WERI-Rb-1 (cell line): ENCODE results near the gene RBFOX1.

Experiments used
- DNase-seq: peaks from one replicate; pipeline ENCODE4 v3.0.0-alpha.2; 2020
- H3K27ac ChIP-seq: fragments of 250-450 bp; sonication (Bioruptor Pico); 2 replicates; pipeline ENCODE4 v1.5.1; 2020; ENCODE audit warnings: mild to moderate bottlenecking, moderate library complexity
- H3K27me3 ChIP-seq: fragments of 250-450 bp; sonication (Bioruptor Pico); 2 replicates; pipeline ENCODE4 v1.5.1; 2021; ENCODE audit warnings: mild to moderate bottlenecking, low read depth, moderate library complexity; ENCODE audit not compliant: insufficient read depth, severe bottlenecking
- H3K36me3 ChIP-seq: fragments of 250-450 bp; sonication (Bioruptor Pico); 2 replicates; pipeline ENCODE4 v1.5.1; 2020; ENCODE audit warnings: mild to moderate bottlenecking, moderate library complexity
- H3K4me3 ChIP-seq: 2 replicates; pipeline ENCODE4 v1.5.1; 2011; ENCODE audit warnings: low read depth, mild to moderate bottlenecking, control low read depth, low read length
- H3K9me3 ChIP-seq: fragments of 250-450 bp; sonication (Bioruptor Pico); 2 replicates; pipeline ENCODE4 v1.5.1; 2021; ENCODE audit warnings: mild to moderate bottlenecking, moderate library complexity; ENCODE audit not compliant: severe bottlenecking
- TF ChIP-seq, protein P1 (sequence below): IDR thresholded peaks from 2 replicates; pipeline ENCODE4 v1.5.1; 2011; ENCODE audit warnings: low read depth, mild to moderate bottlenecking, control low read depth, inconsistent platforms, low read length

Gene RBFOX1

DNA sequence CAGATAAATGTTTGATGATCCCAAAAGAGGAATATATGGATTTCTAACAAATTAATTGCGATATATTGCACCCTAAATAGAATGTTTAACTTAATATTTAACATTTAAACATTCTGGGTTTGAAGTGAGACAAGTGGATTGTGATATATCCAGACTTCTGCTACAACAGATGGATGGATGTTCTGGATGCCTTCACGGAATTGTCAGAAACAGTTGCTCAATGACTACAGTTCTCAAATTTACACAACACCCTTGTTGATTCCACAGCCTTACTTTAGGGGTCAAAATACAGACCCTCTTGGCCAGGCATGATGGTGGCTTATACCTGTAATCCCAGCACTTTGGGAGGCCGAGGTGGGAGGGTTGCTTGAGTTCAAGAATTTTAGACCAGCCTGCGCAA is 250.8 kb downstream of the RBFOX1 start:
- Histone ChIP-seq H3K27me3 (no peaks in the 10 kb centered on the region), H3K4me3 (no peak overlapping the region), H3K9me3 (no peaks in the 10 kb centered on the region), H3K36me3 (no peaks in the 10 kb centered on the region), H3K27ac (no peak overlapping the region)
- TF ChIP-seq, protein P1, sequence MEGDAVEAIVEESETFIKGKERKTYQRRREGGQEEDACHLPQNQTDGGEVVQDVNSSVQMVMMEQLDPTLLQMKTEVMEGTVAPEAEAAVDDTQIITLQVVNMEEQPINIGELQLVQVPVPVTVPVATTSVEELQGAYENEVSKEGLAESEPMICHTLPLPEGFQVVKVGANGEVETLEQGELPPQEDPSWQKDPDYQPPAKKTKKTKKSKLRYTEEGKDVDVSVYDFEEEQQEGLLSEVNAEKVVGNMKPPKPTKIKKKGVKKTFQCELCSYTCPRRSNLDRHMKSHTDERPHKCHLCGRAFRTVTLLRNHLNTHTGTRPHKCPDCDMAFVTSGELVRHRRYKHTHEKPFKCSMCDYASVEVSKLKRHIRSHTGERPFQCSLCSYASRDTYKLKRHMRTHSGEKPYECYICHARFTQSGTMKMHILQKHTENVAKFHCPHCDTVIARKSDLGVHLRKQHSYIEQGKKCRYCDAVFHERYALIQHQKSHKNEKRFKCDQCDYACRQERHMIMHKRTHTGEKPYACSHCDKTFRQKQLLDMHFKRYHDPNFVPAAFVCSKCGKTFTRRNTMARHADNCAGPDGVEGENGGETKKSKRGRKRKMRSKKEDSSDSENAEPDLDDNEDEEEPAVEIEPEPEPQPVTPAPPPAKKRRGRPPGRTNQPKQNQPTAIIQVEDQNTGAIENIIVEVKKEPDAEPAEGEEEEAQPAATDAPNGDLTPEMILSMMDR, result no peak
- no peak for DNase-seq

DNA sequence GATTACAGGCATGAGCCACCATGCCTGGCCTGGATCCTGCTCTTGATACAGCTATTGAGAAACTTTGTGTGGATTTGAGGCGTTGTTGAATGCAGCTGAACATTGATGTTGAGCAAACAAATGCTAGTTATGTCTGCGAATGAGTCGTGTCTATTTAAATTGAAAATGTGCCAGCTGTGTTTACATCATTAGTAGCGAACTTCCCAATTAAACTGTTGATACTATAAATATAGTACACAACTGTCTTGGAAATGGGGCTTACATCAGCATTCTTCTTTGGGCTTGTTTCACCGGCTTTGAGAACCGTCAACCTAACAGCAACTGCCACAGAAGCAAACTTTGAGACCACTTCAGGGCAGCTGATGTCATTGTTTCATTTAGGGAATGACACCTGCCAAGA is 251.9 kb downstream of the RBFOX1 start:
- no peaks in the 10 kb centered on the region for H3K27me3 ChIP-seq
- no peak overlapping the region for H3K27ac ChIP-seq
- TF ChIP-seq, protein P1, result no peak
- no peak for DNase-seq
- no peaks in the 10 kb centered on the region for H3K36me3 ChIP-seq
- no peaks in the 10 kb centered on the region for H3K9me3 ChIP-seq
- no peak overlapping the region for H3K4me3 ChIP-seq

DNA sequence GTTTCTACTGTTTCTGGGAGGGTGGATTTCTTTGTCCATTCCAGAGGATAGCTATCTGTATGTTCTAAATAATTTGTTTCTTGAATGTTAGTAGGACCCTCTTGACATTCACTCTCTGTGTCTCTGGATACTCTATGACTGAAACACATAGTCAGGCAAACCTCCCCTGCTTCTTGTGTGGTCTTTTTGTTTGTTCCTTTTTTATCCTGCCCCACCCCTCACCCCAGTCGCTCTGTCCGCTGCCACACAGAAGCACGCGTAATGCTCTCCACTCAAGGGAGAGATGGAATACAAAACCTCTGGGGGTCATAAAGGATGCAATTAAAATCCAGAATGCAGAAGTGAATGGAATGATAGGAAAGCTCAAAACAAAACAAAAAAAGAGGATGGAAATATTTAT is 253.1 kb downstream of the RBFOX1 start:
- Histone ChIP-seq H3K4me3 (no peak overlapping the region), H3K36me3 (no peaks in the 10 kb centered on the region), H3K27ac (no peak overlapping the region), H3K9me3 (no peaks in the 10 kb centered on the region), H3K27me3 (no peaks in the 10 kb centered on the region)
- DNase-seq, result no peak
- TF ChIP-seq, protein P1, result no peak

DNA sequence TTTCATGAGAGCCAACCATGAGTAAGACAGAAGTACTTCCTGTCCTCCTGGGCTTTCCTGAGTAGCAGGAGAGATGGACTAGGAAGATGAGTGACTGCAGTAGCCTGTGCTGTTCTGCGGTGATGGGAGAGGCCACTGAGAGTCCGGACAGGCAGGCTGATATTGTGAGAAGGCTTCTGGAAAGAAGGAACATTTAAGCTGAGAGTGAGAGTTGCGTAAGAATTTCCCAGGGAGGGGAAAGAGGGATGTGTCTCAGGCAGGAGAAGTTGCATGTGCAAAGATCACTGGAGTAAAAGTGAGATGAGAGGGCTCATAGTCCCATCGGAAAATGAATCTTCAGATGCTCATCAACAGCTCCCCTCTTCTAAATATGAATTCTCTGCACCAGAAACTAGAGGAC is 258.3 kb downstream of the RBFOX1 start:
- no peaks in the 10 kb centered on the region for H3K36me3 ChIP-seq

DNA sequence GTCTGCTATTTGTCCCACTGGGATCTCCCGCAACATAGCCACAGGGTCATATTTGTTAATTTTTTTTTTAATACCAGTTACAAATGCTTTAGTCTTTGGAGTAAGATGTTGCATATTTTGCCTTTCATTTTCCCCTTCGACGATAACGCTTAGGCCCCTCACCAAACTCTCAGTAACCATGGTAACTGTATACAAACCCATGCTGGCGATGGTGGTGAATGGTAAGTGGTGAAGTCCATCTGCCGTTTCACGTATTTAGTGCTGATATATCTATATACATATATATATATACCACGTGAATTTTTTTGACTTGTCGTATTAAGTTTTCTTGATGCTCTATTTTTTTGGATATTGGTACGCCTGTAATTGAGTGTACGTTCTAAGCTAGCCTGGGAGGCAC is 263.7 kb downstream of the RBFOX1 start:
- Histone ChIP-seq H3K36me3 (no peaks in the 10 kb centered on the region), H3K9me3 (no peaks in the 10 kb centered on the region), H3K27me3 (no peaks in the 10 kb centered on the region), H3K27ac (no peak overlapping the region), H3K4me3 (no peak overlapping the region)
- no peak for DNase-seq
- TF ChIP-seq, protein P1, result no peak

More for the DNA sequence above, 258.3 kb downstream of the RBFOX1 start:
- no peaks in the 10 kb centered on the region for H3K9me3 ChIP-seq
- TF ChIP-seq, protein P1, result no peak
- H3K4me3 ChIP-seq, result no peak overlapping the region
- DNase-seq, result no peak
- no peak overlapping the region for H3K27ac ChIP-seq
- H3K27me3 ChIP-seq, result no peaks in the 10 kb centered on the region

DNA sequence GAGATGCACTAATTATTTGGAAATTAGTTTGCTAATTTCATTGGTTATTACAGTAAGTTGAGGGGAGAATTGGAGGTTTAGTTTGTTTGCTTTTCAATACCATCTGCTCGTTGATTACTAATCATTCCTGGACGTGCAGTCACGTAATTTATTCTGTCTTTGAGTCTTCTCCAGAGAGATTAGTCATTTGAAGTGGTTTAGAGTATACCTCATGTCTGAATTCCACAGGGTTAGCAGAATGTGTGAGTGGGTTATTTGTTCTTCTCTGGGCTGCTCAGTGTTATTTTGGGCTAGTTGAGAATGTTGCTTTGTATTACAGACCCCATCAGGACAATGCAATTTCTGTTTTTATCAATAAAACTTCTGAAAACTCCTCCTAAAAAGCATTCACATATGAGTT is 265.0 kb downstream of the RBFOX1 start:
- Histone ChIP-seq H3K4me3 (no peak overlapping the region), H3K27ac (no peak overlapping the region), H3K27me3 (no peaks in the 10 kb centered on the region), H3K9me3 (no peaks in the 10 kb centered on the region), H3K36me3 (no peaks in the 10 kb centered on the region)
- no peak for DNase-seq
- TF ChIP-seq, protein P1, result no peak
